8988T (cell line): ENCODE results near the gene RPS16.

Source experiments
- DNase-seq: peaks from one replicate; pipeline ENCODE4 v3.0.0; 2011

Gene RPS16

GRCh38 chr19:39384839-39385568, 50.7 kb downstream of the RPS16 start:
- DNase-seq, result no peak
